CD4-positive, CD25-positive, alpha-beta regulatory T cell (primary cell): ENCODE measurements around the gene HNRNPA2B1. TPM values are rescaled to one million over a fixed set of nuclear protein-coding genes. Genes with fewer than 3 reads are reported as not detected.
"Not testable (repeated sequence)": the region's sequence is repeated elsewhere in the genome, so short reads cannot be mapped to it uniquely, and the experiment has no call there.

ENCODE experiments used
- ATAC-seq, 2 donors: fragments of 150-1000 bp; cut with Tn5 transposase; one replicate each; pipeline ENCODE4 v1.10.0; 2021; ENCODE audit warnings: low read depth in 2 of 2, moderate number of reproducible peaks in 2 of 2, moderate library complexity in 1 of 2
- DNase-seq, 3 donors: peaks; one replicate each; pipeline versions ENCODE4 v3.0.0 to v3.0.0-alpha.2; 2012 to 2022; ENCODE audit warnings: mixed read lengths in 1 of 3
- H3K27ac ChIP-seq: one replicate; pipeline ENCODE4 v1.7.0; 2013; ENCODE audit warnings: mild to moderate bottlenecking, low read length; ENCODE audit not compliant: insufficient read depth, poor library complexity, severe bottlenecking
- H3K27me3 ChIP-seq: one replicate; pipeline ENCODE4 v1.7.0; 2013; ENCODE audit warnings: low read length; ENCODE audit not compliant: control insufficient read depth, insufficient read depth
- H3K36me3 ChIP-seq: one replicate; pipeline ENCODE4 v1.7.0; 2013; ENCODE audit warnings: mild to moderate bottlenecking, low read length, moderate library complexity; ENCODE audit not compliant: control insufficient read depth, insufficient read depth
- H3K4me1 ChIP-seq: 2 replicates; pipeline ENCODE4 v1.7.0; 2013; ENCODE audit warnings: mild to moderate bottlenecking, low read length; ENCODE audit not compliant: insufficient read depth, control insufficient read depth, poor library complexity, severe bottlenecking
- H3K4me3 ChIP-seq: one replicate; pipeline ENCODE4 v1.7.0; 2013; ENCODE audit warnings: low read depth, mild to moderate bottlenecking, low read length, moderate library complexity
- H3K9me3 ChIP-seq, 2 experiments: 1 replicate in 1 of 2; 2 replicates in 1 of 2; pipeline ENCODE4 v1.7.0; 2013; ENCODE audit warnings: low read length in 2 of 2, mild to moderate bottlenecking in 1 of 2, moderate library complexity in 1 of 2; ENCODE audit not compliant: control insufficient read depth in 2 of 2
- H3K27ac Mint-ChIP-seq, 3 donors: one replicate each; pipeline ENCODE4 v1.8.0; 2020 to 2022; ENCODE audit warnings: mild to moderate bottlenecking in 3 of 3, mixed read lengths in 3 of 3, moderate library complexity in 2 of 3
- H3K27me3 Mint-ChIP-seq: one replicate; pipeline ENCODE4 v1.8.0; 2022; ENCODE audit warnings: mild to moderate bottlenecking, mixed read lengths
- H3K36me3 Mint-ChIP-seq: one replicate; pipeline ENCODE4 v1.8.0; 2020; ENCODE audit warnings: mixed read lengths
- H3K4me1 Mint-ChIP-seq, 4 donors: one replicate each; pipeline ENCODE4 v1.8.0; 2020 to 2022; ENCODE audit warnings: mixed read lengths in 4 of 4, mild to moderate bottlenecking in 1 of 4
- H3K4me3 Mint-ChIP-seq, 4 donors: one replicate each; pipeline ENCODE4 v1.8.0; 2020 to 2022; ENCODE audit warnings: mild to moderate bottlenecking in 4 of 4, mixed read lengths in 4 of 4, moderate library complexity in 3 of 4
- H3K9me3 Mint-ChIP-seq, 7 donors: one replicate each; pipeline ENCODE4 v1.8.0; 2020 to 2022; ENCODE audit warnings: mixed read lengths in 7 of 7, mild to moderate bottlenecking in 3 of 7, moderate library complexity in 2 of 7
- polyA plus RNA-seq, 4 donors: library from polyadenylated mRNA; unstranded; fragments of 300-500 nt; fragmentation: Illumina TruSeq; gene quantifications; one replicate each; pipeline ENCODE4 v1.2.3, GENCODE V29; 2021
- total RNA-seq: library from RNA; stranded (reverse); gene quantifications from one replicate; pipeline ENCODE4 v1.2.3, GENCODE V29; 2022

HNRNPA2B1 gene
- total and polyA plus RNA-seq, 5 donors from 2014 or later: 465 to 541 (median 509) TPM

DNA sequence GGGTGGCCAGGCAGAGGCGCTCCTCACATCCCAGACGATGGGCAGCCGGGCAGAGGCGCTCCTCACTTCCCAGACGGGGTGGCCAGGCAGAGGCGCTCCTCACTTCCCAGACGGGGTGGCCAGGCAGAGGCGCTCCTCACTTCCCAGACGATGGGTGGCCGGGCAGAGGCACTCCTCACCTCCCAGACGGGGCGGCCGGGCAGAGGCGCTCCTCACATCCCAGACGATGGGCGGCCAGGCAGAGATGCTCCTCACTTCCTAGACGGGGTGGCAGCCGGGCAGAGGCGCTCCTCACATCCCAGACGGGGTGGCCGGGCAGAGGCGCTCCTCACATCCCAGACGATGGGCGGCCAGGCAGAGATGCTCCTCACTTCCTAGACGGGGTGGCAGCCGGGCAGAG is 23.9 kb downstream of the HNRNPA2B1 start:
- H3K9me3 Mint-ChIP-seq, H3K4me3 Mint-ChIP-seq, H3K4me1 ChIP-seq, H3K27me3 Mint-ChIP-seq, H3K27me3 ChIP-seq, ATAC-seq, H3K27ac Mint-ChIP-seq, H3K27ac ChIP-seq, H3K9me3 ChIP-seq, H3K36me3 ChIP-seq, H3K4me3 ChIP-seq, DNase-seq: not testable (repeated sequence)
- Mint-ChIP-seq H3K4me1 (peaks cover 30 to 48% (median 37%) of the 10 kb centered on the region in 4 donors), H3K36me3 (peaks cover 15% of the 10 kb centered on the region)

DNA sequence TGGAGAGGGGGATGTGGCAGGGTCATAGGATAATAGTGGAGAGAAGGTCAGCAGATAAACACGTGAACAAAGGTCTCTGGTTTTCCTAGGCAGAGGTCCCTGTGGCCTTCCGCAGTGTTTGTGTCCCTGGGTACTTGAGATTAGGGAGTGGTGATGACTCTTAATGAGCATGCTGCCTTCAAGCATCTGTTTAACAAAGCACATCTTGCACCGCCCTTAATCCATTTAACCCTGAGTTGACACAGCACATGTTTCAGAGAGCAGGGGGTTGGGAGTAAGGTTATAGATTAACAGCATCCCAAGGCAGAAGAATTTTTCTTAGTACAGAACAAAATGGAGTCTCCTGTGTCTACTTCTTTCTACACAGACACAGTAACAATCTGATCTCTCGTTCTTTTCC is 24.6 kb downstream of the HNRNPA2B1 start:
- peaks cover 19% of the 10 kb centered on the region for H3K36me3 Mint-ChIP-seq
- H3K9me3 ChIP-seq, H3K27ac ChIP-seq, H3K27me3 ChIP-seq, H3K27me3 Mint-ChIP-seq, H3K4me3 Mint-ChIP-seq, H3K27ac Mint-ChIP-seq, ATAC-seq, DNase-seq, H3K4me1 ChIP-seq, H3K4me3 ChIP-seq, H3K9me3 Mint-ChIP-seq: not testable (repeated sequence)
- H3K36me3 ChIP-seq: peaks cover 15% of the 10 kb centered on the region
- H3K4me1 Mint-ChIP-seq: peaks cover 25 to 44% (median 33%) of the 10 kb centered on the region in 4 donors

DNA sequence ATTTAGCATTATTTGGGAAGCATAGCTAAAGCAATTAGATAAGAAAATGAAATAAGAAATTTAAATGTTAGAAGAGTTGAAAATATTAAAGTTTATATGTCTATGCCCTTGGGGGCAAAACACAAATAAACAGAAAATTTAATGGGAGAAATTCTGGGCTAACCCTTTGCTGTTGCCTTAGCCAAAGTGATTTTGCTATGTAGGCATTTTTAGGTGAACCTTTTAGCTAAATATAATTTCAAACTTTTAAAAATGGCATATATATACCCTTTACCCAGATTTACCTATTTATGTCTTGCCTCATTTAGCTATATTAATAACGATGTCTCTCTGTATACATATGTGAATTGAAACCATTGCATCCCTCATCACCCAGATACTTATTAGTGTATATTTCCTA is 28.5 kb downstream of the HNRNPA2B1 start:
- Mint-ChIP-seq H3K27ac (peak overlapping the region in 1 of 3 donors; percentile 74), H3K9me3 (no peaks in the 10 kb centered on the region)

DNA sequence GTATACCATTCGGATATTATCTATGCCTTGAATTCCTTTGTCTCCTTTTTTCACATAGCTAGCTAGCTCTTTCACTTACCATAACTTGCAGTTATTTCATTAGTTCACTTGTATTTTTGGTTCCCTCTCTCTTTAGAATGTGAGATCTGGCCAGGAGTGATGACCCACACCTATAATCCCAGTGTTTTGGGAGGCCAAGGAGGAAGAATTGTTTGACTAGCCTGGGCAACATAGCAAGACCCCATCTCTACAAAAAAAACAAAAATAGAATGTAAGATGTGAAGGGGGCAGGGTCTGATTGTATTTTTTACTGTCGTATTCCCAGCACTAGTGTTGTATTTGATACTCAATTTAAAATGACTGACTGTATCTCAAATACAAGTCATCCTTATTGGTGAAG is 28.9 kb downstream of the HNRNPA2B1 start:
- no peak for DNase-seq
- no peak for ATAC-seq
- H3K27ac ChIP-seq: no peak overlapping the region
- Mint-ChIP-seq H3K27me3 (no peaks in the 10 kb centered on the region), H3K4me3 (no peak overlapping the region), H3K9me3 (no peaks in the 10 kb centered on the region), H3K4me1 (peaks cover 22 to 37% (median 32%) of the 10 kb centered on the region in 4 donors), H3K27ac (peak overlapping the region in 1 of 3 donors; percentile 18), H3K36me3 (peaks cover 23% of the 10 kb centered on the region)
- no peaks in the 10 kb centered on the region for H3K27me3 ChIP-seq
- no peaks in the 10 kb centered on the region for H3K9me3 ChIP-seq
- H3K36me3 ChIP-seq: peaks cover 20% of the 10 kb centered on the region
- peaks cover 12% of the 10 kb centered on the region for H3K4me1 ChIP-seq
- no peak overlapping the region for H3K4me3 ChIP-seq

More for the DNA sequence above, 28.5 kb downstream of the HNRNPA2B1 start:
- H3K36me3 ChIP-seq: peaks cover 20% of the 10 kb centered on the region
- no peaks in the 10 kb centered on the region for H3K27me3 ChIP-seq
- H3K27ac ChIP-seq: no peak overlapping the region
- ATAC-seq: no peak
- H3K4me3 ChIP-seq: no peak overlapping the region
- H3K4me3 Mint-ChIP-seq: no peak overlapping the region
- no peak for DNase-seq
- peaks cover 8% of the 10 kb centered on the region for H3K4me1 ChIP-seq
- H3K4me1 Mint-ChIP-seq: peaks cover 18 to 32% (median 28%) of the 10 kb centered on the region in 4 donors
- H3K27me3 Mint-ChIP-seq: no peaks in the 10 kb centered on the region
- no peaks in the 10 kb centered on the region for H3K9me3 ChIP-seq
- H3K36me3 Mint-ChIP-seq: peaks cover 23% of the 10 kb centered on the region

DNA sequence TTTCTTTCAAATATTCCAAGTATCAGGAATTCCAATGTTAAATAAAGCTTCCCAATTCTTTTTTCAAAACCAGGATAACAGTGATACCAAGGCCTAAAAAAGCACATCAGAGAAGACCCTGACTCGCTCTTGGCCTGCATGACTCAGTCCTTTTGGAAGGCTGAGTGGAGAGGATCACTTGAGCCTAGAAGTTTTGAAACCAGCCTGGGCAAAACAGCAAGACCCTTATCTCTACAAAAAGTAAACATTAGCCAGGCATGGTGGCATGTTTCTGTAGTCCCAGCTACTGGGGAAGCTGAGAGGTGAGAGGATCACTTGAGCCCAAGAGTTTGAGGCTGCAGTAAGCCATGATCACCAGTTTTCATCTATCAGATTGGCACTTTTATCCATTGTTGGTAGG is 29.9 kb downstream of the HNRNPA2B1 start:
- no peaks in the 10 kb centered on the region for H3K9me3 Mint-ChIP-seq
- peaks cover 23% of the 10 kb centered on the region for H3K36me3 Mint-ChIP-seq
- peaks cover 25 to 45% (median 36%) of the 10 kb centered on the region in 4 donors for H3K4me1 Mint-ChIP-seq
- H3K36me3 ChIP-seq: peaks cover 20% of the 10 kb centered on the region
- H3K27me3 ChIP-seq: no peaks in the 10 kb centered on the region
- H3K4me3 ChIP-seq: no peak overlapping the region
- H3K27me3 Mint-ChIP-seq: no peaks in the 10 kb centered on the region
- no peak overlapping the region for H3K27ac ChIP-seq
- H3K4me3 Mint-ChIP-seq: no peak overlapping the region
- no peak for ATAC-seq
- H3K27ac Mint-ChIP-seq: no peak overlapping the region
- H3K4me1 ChIP-seq: peaks cover 14% of the 10 kb centered on the region
- no peaks in the 10 kb centered on the region for H3K9me3 ChIP-seq
- no peak for DNase-seq

DNA sequence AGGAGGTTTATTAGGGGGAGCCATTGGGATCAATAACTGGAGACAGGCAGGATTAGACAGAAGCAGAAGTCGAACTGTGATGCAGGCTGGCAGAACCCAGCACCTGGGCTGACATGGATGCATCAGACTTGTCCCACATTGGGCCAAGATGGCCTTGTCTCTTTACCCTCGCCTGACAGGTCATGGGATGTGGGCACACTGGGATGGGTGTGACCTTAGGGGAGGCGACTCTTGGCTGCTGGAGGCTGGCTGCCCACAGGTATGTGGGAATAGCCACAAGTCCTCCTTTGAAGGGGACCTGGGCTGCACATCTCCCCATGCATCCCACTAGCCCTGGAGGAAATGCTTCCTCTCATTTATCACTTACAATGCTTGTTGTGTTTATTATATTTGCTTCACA is 31.3 kb downstream of the HNRNPA2B1 start:
- Histone ChIP-seq H3K36me3 (peaks cover 20% of the 10 kb centered on the region), H3K4me3 (no peak overlapping the region), H3K4me1 (peaks cover 14% of the 10 kb centered on the region), H3K27me3 (no peaks in the 10 kb centered on the region), H3K27ac (no peak overlapping the region), H3K9me3 (no peaks in the 10 kb centered on the region)
- ATAC-seq (no peak), DNase-seq (no peak)
- Mint-ChIP-seq H3K27me3 (no peaks in the 10 kb centered on the region), H3K4me1 (peaks cover 22 to 50% (median 31%) of the 10 kb centered on the region in 4 donors), H3K9me3 (peaks cover 0 to 2% (median 0%) of the 10 kb centered on the region in 7 donors), H3K27ac (no peak overlapping the region), H3K4me3 (no peak overlapping the region), H3K36me3 (peaks cover 20% of the 10 kb centered on the region)

DNA sequence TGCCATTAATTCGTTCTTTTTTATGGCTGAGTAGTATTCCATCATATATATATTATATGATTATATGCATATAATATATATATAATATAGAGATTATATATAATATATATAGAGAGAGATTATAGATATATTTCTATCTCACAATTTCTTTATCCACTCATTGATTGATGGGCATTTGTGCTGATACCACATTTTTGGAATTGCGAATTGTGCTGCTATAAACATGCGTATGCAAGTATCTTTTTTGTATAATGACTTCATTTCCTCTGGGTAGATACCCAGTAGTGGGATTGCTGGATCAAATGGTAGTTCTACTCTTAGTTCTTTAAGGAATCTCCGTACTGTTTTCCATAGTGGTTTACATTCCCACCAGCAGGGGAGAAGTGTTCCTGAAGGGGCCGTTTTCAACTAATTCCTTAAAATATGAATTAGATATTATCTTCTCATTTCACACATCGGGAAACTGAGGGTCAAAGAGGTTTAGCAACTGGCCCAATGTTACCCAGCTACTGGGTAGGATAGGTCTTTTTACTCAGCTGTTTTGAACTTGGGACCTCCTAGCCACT is 32.0 kb downstream of the HNRNPA2B1 start:
- H3K4me1 Mint-ChIP-seq: peaks cover 14 to 43% (median 24%) of the 10 kb centered on the region in 4 donors
- H3K9me3 Mint-ChIP-seq: peaks cover 0 to 3% (median 0%) of the 10 kb centered on the region in 7 donors
- ATAC-seq (no peak), DNase-seq (no peak)
- H3K27me3 Mint-ChIP-seq: no peaks in the 10 kb centered on the region
- H3K27ac Mint-ChIP-seq: no peak overlapping the region
- Histone ChIP-seq H3K27me3 (no peaks in the 10 kb centered on the region), H3K36me3 (peaks cover 20% of the 10 kb centered on the region), H3K9me3 (no peaks in the 10 kb centered on the region), H3K4me3 (no peak overlapping the region), H3K27ac (no peak overlapping the region), H3K4me1 (peaks cover 14% of the 10 kb centered on the region)
- H3K36me3 Mint-ChIP-seq: peaks cover 13% of the 10 kb centered on the region
- no peak overlapping the region for H3K4me3 Mint-ChIP-seq

DNA sequence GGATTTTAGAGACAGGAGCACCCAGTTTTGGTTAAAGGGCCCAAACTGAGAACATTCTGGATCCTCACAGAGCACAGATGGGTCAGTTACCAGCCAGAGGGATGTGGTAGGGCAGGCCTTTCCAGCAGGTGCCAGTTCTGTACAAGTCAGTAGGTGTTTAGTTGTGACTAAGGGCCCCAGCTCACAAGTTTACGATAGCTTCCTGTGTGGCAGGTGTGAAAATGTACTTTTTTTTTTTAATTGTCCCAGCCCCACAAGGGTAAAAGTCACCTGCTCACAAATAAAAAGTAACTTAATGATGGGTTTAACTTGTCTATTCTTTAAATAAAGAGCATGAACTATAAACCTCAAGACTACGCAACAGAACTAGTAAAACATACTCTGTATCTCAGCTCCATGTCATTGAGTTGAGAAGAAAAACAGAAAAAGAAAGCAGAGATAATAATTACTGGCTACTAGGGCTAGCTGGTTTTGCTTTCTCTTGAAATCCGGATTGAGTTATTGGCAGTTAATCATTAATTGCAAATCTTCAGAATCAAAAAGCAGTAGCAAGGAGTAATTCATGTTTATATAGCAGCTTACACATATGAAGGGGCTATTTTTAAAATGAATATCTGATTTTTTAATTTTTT is 33.1 kb downstream of the HNRNPA2B1 start:
- peak overlapping the region; percentile 68 for H3K27ac ChIP-seq
- H3K27me3 Mint-ChIP-seq: no peaks in the 10 kb centered on the region

More for the DNA sequence above, 33.1 kb downstream of the HNRNPA2B1 start:
- Mint-ChIP-seq H3K27ac (peak overlapping the region; percentile 73 to 91 (median 87)), H3K9me3 (peaks cover 0 to 3% (median 0%) of the 10 kb centered on the region in 7 donors), H3K4me1 (peaks cover 17 to 44% (median 20%) of the 10 kb centered on the region in 4 donors), H3K4me3 (peak overlapping the region in 2 of 4 donors; percentile 24 to 30), H3K36me3 (peaks cover 17% of the 10 kb centered on the region)
- Histone ChIP-seq H3K27me3 (no peaks in the 10 kb centered on the region), H3K4me1 (peaks cover 14% of the 10 kb centered on the region), H3K9me3 (no peaks in the 10 kb centered on the region), H3K4me3 (peak overlapping the region; percentile 30), H3K36me3 (peaks cover 15% of the 10 kb centered on the region)
- ATAC-seq (peak; percentile 75 to 85), DNase-seq (peak in 2 of 3 donors; percentile 42 to 76)
